Suprapubic skin (tissue), 3 donors: ENCODE results near the gene TFF1.

Source experiments
- POLR2AphosphoS5 ChIP-seq, 3 donors: sonication (generic); formaldehyde crosslinking; IDR thresholded peaks; one replicate each; pipeline ENCODE4 v1.6.1; 2017; ENCODE audit warnings: antibody characterized with exemption in 3 of 3
- TF ChIP-seq, protein P1 (sequence below), 2 donors: fragments of 200-600 bp in 1 of 2; fragments of 450-650 bp in 1 of 2; sonication (generic) in 1 of 2; IDR thresholded peaks; one replicate each; pipeline ENCODE4 v1.5.1; 2016 to 2019; ENCODE audit warnings: antibody characterized with exemption in 2 of 2, mild to moderate bottlenecking in 1 of 2, moderate library complexity in 1 of 2

DNA sequence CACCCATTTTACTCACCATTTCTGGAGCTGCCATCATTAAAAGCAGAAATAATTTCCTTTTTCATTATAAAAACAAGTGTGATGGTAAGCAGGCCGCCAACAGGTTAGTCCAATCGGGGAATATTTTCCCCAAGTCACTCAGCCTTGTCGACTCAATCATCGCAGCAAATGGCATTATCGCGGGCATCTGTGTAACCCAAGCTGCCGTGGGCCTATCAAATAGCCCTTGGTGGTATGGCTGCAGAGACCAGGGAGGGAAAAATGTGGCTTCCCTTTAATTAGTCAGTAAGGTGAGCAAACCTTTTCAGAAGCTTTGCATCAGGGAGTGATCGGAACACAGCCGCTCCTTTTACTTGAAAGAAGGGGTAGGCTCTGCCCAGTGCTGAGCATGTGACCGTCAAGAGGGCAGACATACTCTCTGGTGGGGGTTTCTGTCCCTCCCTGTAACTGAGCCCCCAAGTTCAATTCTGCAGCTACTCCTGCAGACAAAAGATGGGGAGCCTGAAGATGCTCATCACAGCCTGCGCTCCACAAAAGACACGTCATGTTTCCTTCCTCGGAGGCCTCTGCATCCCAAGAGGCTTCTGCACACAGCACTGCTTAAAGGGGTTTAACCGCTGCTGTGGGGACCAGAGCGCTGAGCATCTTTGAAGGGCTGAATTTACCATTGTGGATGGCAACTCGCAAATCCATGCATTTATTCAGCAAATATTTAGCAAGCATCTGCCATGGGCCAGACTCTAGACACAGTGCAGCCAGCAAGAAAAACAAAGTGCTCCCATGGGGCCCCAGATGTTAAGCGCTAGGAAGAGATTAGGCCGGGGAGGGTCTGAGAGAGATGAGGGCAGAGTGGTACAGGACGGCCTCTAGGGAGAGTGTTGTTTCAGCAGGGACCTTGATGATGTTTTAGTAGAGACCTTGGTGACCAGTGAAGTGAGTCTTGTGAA, 30.7 kb upstream of the TFF1 start:
- TF ChIP-seq, protein P1, sequence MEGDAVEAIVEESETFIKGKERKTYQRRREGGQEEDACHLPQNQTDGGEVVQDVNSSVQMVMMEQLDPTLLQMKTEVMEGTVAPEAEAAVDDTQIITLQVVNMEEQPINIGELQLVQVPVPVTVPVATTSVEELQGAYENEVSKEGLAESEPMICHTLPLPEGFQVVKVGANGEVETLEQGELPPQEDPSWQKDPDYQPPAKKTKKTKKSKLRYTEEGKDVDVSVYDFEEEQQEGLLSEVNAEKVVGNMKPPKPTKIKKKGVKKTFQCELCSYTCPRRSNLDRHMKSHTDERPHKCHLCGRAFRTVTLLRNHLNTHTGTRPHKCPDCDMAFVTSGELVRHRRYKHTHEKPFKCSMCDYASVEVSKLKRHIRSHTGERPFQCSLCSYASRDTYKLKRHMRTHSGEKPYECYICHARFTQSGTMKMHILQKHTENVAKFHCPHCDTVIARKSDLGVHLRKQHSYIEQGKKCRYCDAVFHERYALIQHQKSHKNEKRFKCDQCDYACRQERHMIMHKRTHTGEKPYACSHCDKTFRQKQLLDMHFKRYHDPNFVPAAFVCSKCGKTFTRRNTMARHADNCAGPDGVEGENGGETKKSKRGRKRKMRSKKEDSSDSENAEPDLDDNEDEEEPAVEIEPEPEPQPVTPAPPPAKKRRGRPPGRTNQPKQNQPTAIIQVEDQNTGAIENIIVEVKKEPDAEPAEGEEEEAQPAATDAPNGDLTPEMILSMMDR (IDR thresholded peaks at IDR 0.05), result no peak
- no peak for TF ChIP-seq POLR2AphosphoS5 (IDR thresholded peaks at IDR 0.05)
